Stimulated activated CD8-positive, alpha-beta memory T cell treated with anti-CD3 and anti-CD28 coated beads, Interleukin-15, amount 100 ng/mL, for 48 hours (primary cell): ENCODE results near the gene YEATS4.

Experiments used
- DNase-seq, 2 donors: peaks; one replicate each; pipeline ENCODE4 v3.0.0-alpha.2; 2020; ENCODE audit warnings: low read depth in 2 of 2

YEATS4 gene

GRCh38 chr12:69392179-69392928 is 32.8 kb downstream of the YEATS4 start:
- DNase-seq, result no peak

- DNase-seq, result no peak
These were observed 36.5 kb downstream of the YEATS4 start for GRCh38 chr12:69396041-69396440.

GRCh38 chr12:69396963-69397362 is 37.4 kb downstream of the YEATS4 start:
- no peak for DNase-seq

- no peak for DNase-seq
These were observed 38.4 kb downstream of the YEATS4 start for GRCh38 chr12:69397978-69398377.

GRCh38 chr12:69401940-69402339 is 42.4 kb downstream of the YEATS4 start:
- no peak for DNase-seq

- no peak for DNase-seq
These were observed 45.5 kb downstream of the YEATS4 start for GRCh38 chr12:69404851-69405565.

GRCh38 chr12:69405566-69405865 is 46.0 kb downstream of the YEATS4 start:
- DNase-seq, result no peak

- no peak for DNase-seq
These were observed 46.7 kb downstream of the YEATS4 start for GRCh38 chr12:69406217-69406616.

- no peak for DNase-seq
These were observed 51.0 kb downstream of the YEATS4 start for GRCh38 chr12:69410571-69410970.

GRCh38 chr12:69412655-69413054 is 53.1 kb downstream of the YEATS4 start:
- DNase-seq, result no peak

GRCh38 chr12:69415471-69416275 is 56.1 kb downstream of the YEATS4 start:
- DNase-seq, result no peak

- no peak for DNase-seq
These were observed 57.7 kb downstream of the YEATS4 start for GRCh38 chr12:69417231-69417630.

- DNase-seq, result no peak
These were observed 58.2 kb downstream of the YEATS4 start for GRCh38 chr12:69417741-69418167.

- DNase-seq, result no peak
These were observed 60.2 kb downstream of the YEATS4 start for GRCh38 chr12:69419701-69420100.

GRCh38 chr12:69421548-69421947 is 62.0 kb downstream of the YEATS4 start:
- DNase-seq, result no peak

- no peak for DNase-seq
These were observed 63.7 kb downstream of the YEATS4 start for GRCh38 chr12:69423037-69423905.

- DNase-seq, result no peak
These were observed 65.9 kb downstream of the YEATS4 start for GRCh38 chr12:69425417-69425816.

GRCh38 chr12:69428351-69429073 is 69.0 kb downstream of the YEATS4 start:
- no peak for DNase-seq

- no peak for DNase-seq
These were observed 71.5 kb downstream of the YEATS4 start for GRCh38 chr12:69430942-69431590.

- no peak for DNase-seq
These were observed 72.2 kb downstream of the YEATS4 start for GRCh38 chr12:69431591-69432222.
